ENCODE measurements around the gene SLC25A45.

Gene SLC25A45

DNA sequence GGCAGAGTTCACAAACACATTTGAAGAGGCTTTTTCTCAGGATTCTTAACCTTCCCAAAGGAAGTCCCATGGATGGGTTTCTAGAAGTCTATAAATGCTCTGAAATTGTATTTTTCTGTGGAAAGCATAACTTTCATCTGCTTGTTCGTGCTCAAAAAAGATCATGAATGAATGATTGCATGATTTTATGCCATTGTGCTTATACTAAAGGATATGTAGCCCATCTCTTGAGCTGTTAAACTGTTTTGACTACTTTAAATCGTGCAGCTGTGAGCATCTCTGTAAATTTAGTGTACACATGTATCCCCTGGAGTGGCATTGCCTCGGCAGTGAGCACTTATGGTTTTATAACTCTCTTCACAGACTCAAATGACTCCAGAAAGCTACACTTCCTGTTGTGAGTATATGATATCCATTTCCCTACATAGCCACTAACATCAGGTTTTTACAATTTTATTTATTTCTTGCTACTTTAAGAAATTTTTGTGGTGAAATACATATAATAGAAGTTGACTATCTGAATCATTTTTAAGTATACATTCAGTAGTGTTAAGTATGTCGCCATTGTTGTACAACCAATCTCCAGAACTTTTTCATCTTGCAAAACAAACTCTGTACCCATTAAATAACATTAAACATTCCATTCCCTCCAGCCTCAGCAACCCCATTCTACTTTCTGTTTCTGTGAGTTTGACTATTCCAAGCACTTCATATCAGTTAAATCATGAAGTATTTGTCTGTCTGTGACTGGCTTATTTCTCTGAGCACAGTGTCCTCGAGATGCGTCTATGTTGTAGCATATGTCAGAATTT, 48.2 kb upstream of the SLC25A45 start:
- ATAC-seq: peak; percentile 2
- TF ChIP-seq RARB (CRISPR knock-in tag; IDR thresholded peaks at IDR 0.05): peak; percentile 65; the same call in 1 of the 2 replicates
- TF ChIP-seq ZC3H10 (CRISPR knock-in tag; IDR thresholded peaks at IDR 0.05): peak; percentile 87
- TF ChIP-seq TOX (CRISPR knock-in tag; IDR thresholded peaks at IDR 0.05; ENCODE audit: borderline replicate concordance): peak; percentile 53; the same call in 1 of the 2 replicates
- no peak for TF ChIP-seq BACH2 (CRISPR knock-in tag; IDR thresholded peaks at IDR 0.05; ENCODE audit: borderline replicate concordance)
- TF ChIP-seq ESRRG (CRISPR knock-in tag; IDR thresholded peaks at IDR 0.05): peak; percentile 73; the same call in 1 of the 2 replicates
- no peak for TF ChIP-seq GLIS3 (CRISPR knock-in tag; IDR thresholded peaks at IDR 0.05)
- TF ChIP-seq, protein P1, sequence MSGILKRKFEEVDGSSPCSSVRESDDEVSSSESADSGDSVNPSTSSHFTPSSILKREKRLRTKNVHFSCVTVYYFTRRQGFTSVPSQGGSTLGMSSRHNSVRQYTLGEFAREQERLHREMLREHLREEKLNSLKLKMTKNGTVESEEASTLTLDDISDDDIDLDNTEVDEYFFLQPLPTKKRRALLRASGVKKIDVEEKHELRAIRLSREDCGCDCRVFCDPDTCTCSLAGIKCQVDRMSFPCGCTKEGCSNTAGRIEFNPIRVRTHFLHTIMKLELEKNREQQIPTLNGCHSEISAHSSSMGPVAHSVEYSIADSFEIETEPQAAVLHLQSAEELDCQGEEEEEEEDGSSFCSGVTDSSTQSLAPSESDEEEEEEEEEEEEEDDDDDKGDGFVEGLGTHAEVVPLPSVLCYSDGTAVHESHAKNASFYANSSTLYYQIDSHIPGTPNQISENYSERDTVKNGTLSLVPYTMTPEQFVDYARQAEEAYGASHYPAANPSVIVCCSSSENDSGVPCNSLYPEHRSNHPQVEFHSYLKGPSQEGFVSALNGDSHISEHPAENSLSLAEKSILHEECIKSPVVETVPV (CRISPR knock-in tag; IDR thresholded peaks at IDR 0.05): no peak
- TF ChIP-seq, protein P2, sequence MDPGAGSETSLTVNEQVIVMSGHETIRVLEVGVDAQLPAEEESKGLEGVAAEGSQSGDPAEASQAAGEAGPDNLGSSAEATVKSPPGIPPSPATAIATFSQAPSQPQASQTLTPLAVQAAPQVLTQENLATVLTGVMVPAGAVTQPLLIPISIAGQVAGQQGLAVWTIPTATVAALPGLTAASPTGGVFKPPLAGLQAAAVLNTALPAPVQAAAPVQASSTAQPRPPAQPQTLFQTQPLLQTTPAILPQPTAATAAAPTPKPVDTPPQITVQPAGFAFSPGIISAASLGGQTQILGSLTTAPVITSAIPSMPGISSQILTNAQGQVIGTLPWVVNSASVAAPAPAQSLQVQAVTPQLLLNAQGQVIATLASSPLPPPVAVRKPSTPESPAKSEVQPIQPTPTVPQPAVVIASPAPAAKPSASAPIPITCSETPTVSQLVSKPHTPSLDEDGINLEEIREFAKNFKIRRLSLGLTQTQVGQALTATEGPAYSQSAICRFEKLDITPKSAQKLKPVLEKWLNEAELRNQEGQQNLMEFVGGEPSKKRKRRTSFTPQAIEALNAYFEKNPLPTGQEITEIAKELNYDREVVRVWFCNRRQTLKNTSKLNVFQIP (CRISPR knock-in tag; IDR thresholded peaks at IDR 0.05; ENCODE audit: borderline replicate concordance, low read depth): peak; percentile 44; the same call in 1 of the 2 replicates
- TF ChIP-seq, protein P3, sequence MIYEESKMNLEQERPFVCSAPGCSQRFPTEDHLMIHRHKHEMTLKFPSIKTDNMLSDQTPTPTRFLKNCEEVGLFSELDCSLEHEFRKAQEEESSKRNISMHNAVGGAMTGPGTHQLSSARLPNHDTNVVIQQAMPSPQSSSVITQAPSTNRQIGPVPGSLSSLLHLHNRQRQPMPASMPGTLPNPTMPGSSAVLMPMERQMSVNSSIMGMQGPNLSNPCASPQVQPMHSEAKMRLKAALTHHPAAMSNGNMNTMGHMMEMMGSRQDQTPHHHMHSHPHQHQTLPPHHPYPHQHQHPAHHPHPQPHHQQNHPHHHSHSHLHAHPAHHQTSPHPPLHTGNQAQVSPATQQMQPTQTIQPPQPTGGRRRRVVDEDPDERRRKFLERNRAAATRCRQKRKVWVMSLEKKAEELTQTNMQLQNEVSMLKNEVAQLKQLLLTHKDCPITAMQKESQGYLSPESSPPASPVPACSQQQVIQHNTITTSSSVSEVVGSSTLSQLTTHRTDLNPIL (CRISPR knock-in tag; IDR thresholded peaks at IDR 0.05; ENCODE audit: low read depth): peak; percentile 43
- no peak for TF ChIP-seq SNAI2 (CRISPR knock-in tag; IDR thresholded peaks at IDR 0.05)

DNA sequence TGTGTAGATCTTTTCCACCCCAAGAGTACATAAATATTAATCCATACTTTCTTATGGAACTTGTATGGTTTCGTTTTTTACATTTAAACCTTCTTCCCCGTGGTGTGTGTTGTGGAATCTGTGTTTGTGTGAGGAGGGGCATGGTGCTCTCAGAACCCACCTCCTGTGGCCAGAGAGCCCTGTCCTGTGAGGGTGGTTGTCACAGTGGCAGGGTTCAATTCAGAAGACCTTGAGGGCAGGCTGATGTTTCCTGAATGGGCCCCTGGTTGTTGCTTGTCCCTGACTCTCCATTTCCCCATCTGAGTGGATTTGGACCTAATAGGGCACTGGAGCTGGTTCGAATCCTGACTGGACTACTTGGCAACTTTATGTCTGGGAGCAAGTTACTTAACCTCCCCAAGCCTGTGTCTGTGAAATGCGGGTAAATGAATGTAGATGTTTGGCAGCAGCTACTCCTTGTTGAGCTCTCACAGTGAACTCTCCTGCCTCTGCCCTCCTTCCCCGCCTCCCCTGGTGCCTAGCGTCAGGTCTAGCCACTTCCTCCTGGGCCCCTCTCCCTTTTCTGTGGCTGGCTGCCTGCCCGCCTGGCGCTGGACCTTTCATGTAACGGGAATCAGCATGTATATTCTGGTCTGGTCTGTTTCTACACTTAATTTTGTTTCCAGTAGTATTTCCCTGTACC, 47.4 kb upstream of the SLC25A45 start:
- TF ChIP-seq ESRRG (CRISPR knock-in tag; IDR thresholded peaks at IDR 0.05) (0 out of 2 replicates have a peak, but pooled peaks have one; percentile 32), GLIS3 (CRISPR knock-in tag; IDR thresholded peaks at IDR 0.05) (peak; percentile 94), TCF4 (CRISPR knock-in tag; IDR thresholded peaks at IDR 0.05; ENCODE audit: borderline replicate concordance) (no peak), BACH2 (CRISPR knock-in tag; IDR thresholded peaks at IDR 0.05; ENCODE audit: borderline replicate concordance) (no peak), ZNF8 (CRISPR knock-in tag; IDR thresholded peaks at IDR 0.05) (no peak), TOX (CRISPR knock-in tag; IDR thresholded peaks at IDR 0.05; ENCODE audit: borderline replicate concordance) (peak; percentile 73)
- TF ChIP-seq, protein P3 (CRISPR knock-in tag; IDR thresholded peaks at IDR 0.05; ENCODE audit: low read depth): no peak; the same call in 1 of the 2 replicates
- TF ChIP-seq, protein P2 (CRISPR knock-in tag; IDR thresholded peaks at IDR 0.05; ENCODE audit: borderline replicate concordance, low read depth): no peak
- TF ChIP-seq, protein P1 (CRISPR knock-in tag; IDR thresholded peaks at IDR 0.05): peak; percentile 9; the same call in 1 of the 2 replicates
- TF ChIP-seq, protein P4, sequence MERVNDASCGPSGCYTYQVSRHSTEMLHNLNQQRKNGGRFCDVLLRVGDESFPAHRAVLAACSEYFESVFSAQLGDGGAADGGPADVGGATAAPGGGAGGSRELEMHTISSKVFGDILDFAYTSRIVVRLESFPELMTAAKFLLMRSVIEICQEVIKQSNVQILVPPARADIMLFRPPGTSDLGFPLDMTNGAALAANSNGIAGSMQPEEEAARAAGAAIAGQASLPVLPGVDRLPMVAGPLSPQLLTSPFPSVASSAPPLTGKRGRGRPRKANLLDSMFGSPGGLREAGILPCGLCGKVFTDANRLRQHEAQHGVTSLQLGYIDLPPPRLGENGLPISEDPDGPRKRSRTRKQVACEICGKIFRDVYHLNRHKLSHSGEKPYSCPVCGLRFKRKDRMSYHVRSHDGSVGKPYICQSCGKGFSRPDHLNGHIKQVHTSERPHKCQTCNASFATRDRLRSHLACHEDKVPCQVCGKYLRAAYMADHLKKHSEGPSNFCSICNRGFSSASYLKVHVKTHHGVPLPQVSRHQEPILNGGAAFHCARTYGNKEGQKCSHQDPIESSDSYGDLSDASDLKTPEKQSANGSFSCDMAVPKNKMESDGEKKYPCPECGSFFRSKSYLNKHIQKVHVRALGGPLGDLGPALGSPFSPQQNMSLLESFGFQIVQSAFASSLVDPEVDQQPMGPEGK (CRISPR knock-in tag; IDR thresholded peaks at IDR 0.05; ENCODE audit: borderline replicate concordance): peak; percentile 27; the same call in 1 of the 2 replicates
- TF ChIP-seq, protein P5, sequence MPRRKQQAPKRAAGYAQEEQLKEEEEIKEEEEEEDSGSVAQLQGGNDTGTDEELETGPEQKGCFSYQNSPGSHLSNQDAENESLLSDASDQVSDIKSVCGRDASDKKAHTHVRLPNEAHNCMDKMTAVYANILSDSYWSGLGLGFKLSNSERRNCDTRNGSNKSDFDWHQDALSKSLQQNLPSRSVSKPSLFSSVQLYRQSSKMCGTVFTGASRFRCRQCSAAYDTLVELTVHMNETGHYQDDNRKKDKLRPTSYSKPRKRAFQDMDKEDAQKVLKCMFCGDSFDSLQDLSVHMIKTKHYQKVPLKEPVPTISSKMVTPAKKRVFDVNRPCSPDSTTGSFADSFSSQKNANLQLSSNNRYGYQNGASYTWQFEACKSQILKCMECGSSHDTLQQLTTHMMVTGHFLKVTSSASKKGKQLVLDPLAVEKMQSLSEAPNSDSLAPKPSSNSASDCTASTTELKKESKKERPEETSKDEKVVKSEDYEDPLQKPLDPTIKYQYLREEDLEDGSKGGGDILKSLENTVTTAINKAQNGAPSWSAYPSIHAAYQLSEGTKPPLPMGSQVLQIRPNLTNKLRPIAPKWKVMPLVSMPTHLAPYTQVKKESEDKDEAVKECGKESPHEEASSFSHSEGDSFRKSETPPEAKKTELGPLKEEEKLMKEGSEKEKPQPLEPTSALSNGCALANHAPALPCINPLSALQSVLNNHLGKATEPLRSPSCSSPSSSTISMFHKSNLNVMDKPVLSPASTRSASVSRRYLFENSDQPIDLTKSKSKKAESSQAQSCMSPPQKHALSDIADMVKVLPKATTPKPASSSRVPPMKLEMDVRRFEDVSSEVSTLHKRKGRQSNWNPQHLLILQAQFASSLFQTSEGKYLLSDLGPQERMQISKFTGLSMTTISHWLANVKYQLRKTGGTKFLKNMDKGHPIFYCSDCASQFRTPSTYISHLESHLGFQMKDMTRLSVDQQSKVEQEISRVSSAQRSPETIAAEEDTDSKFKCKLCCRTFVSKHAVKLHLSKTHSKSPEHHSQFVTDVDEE (CRISPR knock-in tag; IDR thresholded peaks at IDR 0.05): 0 out of 2 replicates have a peak, but pooled peaks have one; percentile 21
- peak; percentile 9 for ATAC-seq

Data from SK-N-SH treated with all-trans-retinoic acid at 6 μM for 48 hours (cell line).